Measurements from ENCODE around the gene TRERF1.

Gene TRERF1

DNA sequence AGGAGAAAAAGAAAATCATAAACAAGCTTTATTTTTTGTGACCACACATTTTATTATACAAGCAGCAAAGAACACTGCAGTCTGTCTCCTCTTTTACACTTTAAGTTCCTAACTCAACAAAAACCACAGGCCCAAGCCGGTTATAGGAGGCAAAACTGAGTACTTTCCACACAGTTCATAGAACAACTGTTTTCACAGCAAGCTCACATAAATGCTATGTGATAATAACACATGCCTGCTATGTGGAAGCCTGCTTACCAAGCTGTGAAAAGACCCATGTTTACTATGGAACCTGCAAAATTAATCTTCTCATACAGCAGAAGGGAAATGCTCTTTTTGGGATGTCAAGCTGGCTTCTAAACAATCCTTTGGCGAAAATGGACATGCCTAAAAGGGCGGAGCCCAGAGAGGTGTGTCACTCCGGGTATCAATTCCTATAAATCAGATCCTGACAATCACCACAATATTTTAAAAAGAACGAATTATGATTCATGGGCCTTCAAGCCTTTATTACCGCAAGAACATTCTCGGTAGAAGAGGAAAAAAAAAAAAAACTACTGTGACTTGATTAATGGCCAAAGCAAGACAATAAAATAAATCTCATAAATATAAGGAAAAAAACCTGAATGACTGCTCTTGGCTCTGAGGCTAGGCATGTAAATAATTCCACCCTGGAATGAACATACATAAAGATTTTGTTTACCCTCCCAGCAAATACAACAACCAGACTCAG lies 2.6 kb downstream of the TRERF1 start (continued):
- TF ChIP-seq POU6F1 (CRISPR knock-in tag; IDR thresholded peaks at IDR 0.05; ENCODE audit: borderline replicate concordance, low read depth): no peak

DNA sequence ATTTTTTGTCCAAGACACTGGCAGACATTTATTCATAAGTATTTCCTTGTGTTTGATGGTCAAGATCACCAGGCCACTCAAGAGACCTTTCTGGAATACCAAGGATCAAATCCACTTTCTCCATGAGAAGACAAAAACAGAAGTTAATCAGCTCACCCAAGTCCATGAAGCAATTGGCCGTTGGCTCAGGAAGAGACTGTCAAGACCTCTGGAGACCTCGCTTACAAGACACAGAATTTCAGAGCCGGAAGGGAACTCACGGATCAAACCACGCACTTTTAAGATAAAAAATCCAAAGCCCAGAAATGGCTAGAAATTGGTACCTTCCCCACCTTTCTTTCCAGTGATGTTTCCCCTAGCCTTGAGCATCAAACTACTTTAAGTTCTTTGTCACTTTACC lies 3.3 kb downstream of the TRERF1 start:
- ATAC-seq: no peak
- TF ChIP-seq TOX (CRISPR knock-in tag; IDR thresholded peaks at IDR 0.05; ENCODE audit: borderline replicate concordance) (no peak), RARB (CRISPR knock-in tag; IDR thresholded peaks at IDR 0.05) (no peak)

GRCh38 chr6:42446996-42447395 lies 4.7 kb downstream of the TRERF1 start:
- TF ChIP-seq ZFP30 (CRISPR knock-in tag; IDR thresholded peaks at IDR 0.05): no peak
- TF ChIP-seq, protein P1, sequence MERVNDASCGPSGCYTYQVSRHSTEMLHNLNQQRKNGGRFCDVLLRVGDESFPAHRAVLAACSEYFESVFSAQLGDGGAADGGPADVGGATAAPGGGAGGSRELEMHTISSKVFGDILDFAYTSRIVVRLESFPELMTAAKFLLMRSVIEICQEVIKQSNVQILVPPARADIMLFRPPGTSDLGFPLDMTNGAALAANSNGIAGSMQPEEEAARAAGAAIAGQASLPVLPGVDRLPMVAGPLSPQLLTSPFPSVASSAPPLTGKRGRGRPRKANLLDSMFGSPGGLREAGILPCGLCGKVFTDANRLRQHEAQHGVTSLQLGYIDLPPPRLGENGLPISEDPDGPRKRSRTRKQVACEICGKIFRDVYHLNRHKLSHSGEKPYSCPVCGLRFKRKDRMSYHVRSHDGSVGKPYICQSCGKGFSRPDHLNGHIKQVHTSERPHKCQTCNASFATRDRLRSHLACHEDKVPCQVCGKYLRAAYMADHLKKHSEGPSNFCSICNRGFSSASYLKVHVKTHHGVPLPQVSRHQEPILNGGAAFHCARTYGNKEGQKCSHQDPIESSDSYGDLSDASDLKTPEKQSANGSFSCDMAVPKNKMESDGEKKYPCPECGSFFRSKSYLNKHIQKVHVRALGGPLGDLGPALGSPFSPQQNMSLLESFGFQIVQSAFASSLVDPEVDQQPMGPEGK (CRISPR knock-in tag; IDR thresholded peaks at IDR 0.05; ENCODE audit: borderline replicate concordance): no peak
- TF ChIP-seq CSDC2 (CRISPR knock-in tag; IDR thresholded peaks at IDR 0.05): no peak
- TF ChIP-seq ZNF8 (CRISPR knock-in tag; IDR thresholded peaks at IDR 0.05): no peak
- no peak for TF ChIP-seq PPARA (CRISPR knock-in tag; IDR thresholded peaks at IDR 0.05; ENCODE audit: borderline replicate concordance)
- TF ChIP-seq TCF4 (CRISPR knock-in tag; IDR thresholded peaks at IDR 0.05; ENCODE audit: borderline replicate concordance): no peak
- no peak for TF ChIP-seq ZFP3 (CRISPR knock-in tag; IDR thresholded peaks at IDR 0.05)
- TF ChIP-seq, protein P2, sequence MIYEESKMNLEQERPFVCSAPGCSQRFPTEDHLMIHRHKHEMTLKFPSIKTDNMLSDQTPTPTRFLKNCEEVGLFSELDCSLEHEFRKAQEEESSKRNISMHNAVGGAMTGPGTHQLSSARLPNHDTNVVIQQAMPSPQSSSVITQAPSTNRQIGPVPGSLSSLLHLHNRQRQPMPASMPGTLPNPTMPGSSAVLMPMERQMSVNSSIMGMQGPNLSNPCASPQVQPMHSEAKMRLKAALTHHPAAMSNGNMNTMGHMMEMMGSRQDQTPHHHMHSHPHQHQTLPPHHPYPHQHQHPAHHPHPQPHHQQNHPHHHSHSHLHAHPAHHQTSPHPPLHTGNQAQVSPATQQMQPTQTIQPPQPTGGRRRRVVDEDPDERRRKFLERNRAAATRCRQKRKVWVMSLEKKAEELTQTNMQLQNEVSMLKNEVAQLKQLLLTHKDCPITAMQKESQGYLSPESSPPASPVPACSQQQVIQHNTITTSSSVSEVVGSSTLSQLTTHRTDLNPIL (CRISPR knock-in tag; IDR thresholded peaks at IDR 0.05; ENCODE audit: low read depth): no peak
- TF ChIP-seq ARNTL (CRISPR knock-in tag; IDR thresholded peaks at IDR 0.05; ENCODE audit: borderline replicate concordance, low read depth): no peak
- TF ChIP-seq ZC3H10 (CRISPR knock-in tag; IDR thresholded peaks at IDR 0.05): no peak
- TF ChIP-seq GLIS3 (CRISPR knock-in tag; IDR thresholded peaks at IDR 0.05): no peak
- no peak for TF ChIP-seq ISL1 (CRISPR knock-in tag; IDR thresholded peaks at IDR 0.05)
- no peak for TF ChIP-seq CSRNP3 (CRISPR knock-in tag; IDR thresholded peaks at IDR 0.05)
- no peak for TF ChIP-seq POU6F1 (CRISPR knock-in tag; IDR thresholded peaks at IDR 0.05; ENCODE audit: borderline replicate concordance, low read depth)
- no peak for TF ChIP-seq TSHZ2 (CRISPR knock-in tag; IDR thresholded peaks at IDR 0.05)
- no peak for ATAC-seq
